DND-41 (cell line): ENCODE measurements around the gene C1orf116.

ENCODE experiments used
- CTCF ChIP-seq: IDR thresholded peaks from 2 replicates; pipeline ENCODE4 v1.5.1; 2012; ENCODE audit warnings: borderline replicate concordance, low read length, moderate library complexity, mild to moderate bottlenecking; ENCODE audit not compliant: poor library complexity, severe bottlenecking; ENCODE audit errors: extremely low read depth
- EZH2 ChIP-seq: IDR thresholded peaks from 3 replicates; pipeline ENCODE4 v1.6.1; 2012; ENCODE audit warnings: borderline replicate concordance, low read depth, mild to moderate bottlenecking, moderate library complexity, low read length, inconsistent platforms; ENCODE audit not compliant: severe bottlenecking

GRCh38 chr1:206971029-206971655 is 61.4 kb downstream of the C1orf116 start:
- TF ChIP-seq CTCF (no peak), EZH2 (no peak)
